ENCODE measurements around the gene CLEC14A. TPM values are rescaled to one million over a fixed set of nuclear protein-coding genes. Genes with fewer than 3 reads are reported as not detected.
A peak's percentile ranks its signal among the peaks of the same experiment; 100 is the strongest.

The CLEC14A gene
- total RNA-seq, 4 donors from 2014 or later = 2.4 to 5.7 (median 5.3) TPM; not detected in 1

- peak; percentile 83 for DNase-seq
- Histone ChIP-seq H3K4me1 (peaks cover 0 to 26% (median 13%) of the 10 kb centered on the region in 4 donors), H3K36me3 (no peaks in the 10 kb centered on the region), H3K9me3 (no peaks in the 10 kb centered on the region), H3K4me3 (peak overlapping the region; percentile 8 to 50 (median 45)), H3K27ac (peak overlapping the region; percentile 79 to 90 (median 84)), H3K27me3 (peaks cover 42% of the 10 kb centered on the region)
- in situ Hi-C loops (cut with MboI; ENCODE audit: low pct_ligation_motif_present in 1 of 4, low pct_unique_long_range_greater_than_20kb in 1 of 4, low sequenced_read_pairs in 3 of 4) = no loop called here
- TF ChIP-seq, protein P1, sequence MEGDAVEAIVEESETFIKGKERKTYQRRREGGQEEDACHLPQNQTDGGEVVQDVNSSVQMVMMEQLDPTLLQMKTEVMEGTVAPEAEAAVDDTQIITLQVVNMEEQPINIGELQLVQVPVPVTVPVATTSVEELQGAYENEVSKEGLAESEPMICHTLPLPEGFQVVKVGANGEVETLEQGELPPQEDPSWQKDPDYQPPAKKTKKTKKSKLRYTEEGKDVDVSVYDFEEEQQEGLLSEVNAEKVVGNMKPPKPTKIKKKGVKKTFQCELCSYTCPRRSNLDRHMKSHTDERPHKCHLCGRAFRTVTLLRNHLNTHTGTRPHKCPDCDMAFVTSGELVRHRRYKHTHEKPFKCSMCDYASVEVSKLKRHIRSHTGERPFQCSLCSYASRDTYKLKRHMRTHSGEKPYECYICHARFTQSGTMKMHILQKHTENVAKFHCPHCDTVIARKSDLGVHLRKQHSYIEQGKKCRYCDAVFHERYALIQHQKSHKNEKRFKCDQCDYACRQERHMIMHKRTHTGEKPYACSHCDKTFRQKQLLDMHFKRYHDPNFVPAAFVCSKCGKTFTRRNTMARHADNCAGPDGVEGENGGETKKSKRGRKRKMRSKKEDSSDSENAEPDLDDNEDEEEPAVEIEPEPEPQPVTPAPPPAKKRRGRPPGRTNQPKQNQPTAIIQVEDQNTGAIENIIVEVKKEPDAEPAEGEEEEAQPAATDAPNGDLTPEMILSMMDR (IDR thresholded peaks at IDR 0.05) = peak in 4 of 5 experiments; percentile 12 to 51 (median 21)
- TF ChIP-seq POLR2AphosphoS5 (IDR thresholded peaks at IDR 0.05) (peak; percentile 14 to 59 (median 58)), POLR2A (IDR thresholded peaks at IDR 0.05) (peak; percentile 52), EP300 (IDR thresholded peaks at IDR 0.05; ENCODE audit: low read depth) (no peak)
- WGBS, 2 donors (ENCODE audit: low coverage in 1 of 2) = 0 to 13% methylated on average over 2 to 37 of the region's 59 CpGs
- intact Hi-C loops (cut with DNase I; ENCODE audit: low total_unique reads) = no loop called here
These were observed 47.0 kb downstream of the CLEC14A start for GRCh38 chr14:38208618-38209562.

- Histone ChIP-seq H3K27ac (peak within 1 kb of the TSS; percentile 79 to 90 (median 84)), H3K36me3 (no peaks in the 10 kb centered on the region), H3K9me3 (no peaks in the 10 kb centered on the region), H3K4me3 (peak within 1 kb of the TSS in 3 of 4 donors; percentile 41 to 50 (median 49)), H3K27me3 (peaks cover 42% of the 10 kb centered on the region), H3K4me1 (peaks cover 0 to 26% (median 13%) of the 10 kb centered on the region in 4 donors)
- peak; percentile 89 for DNase-seq
- TF ChIP-seq EP300 (IDR thresholded peaks at IDR 0.05; ENCODE audit: low read depth) (no peak), POLR2AphosphoS5 (IDR thresholded peaks at IDR 0.05) (peak in 2 of 3 donors; percentile 11 to 42), POLR2A (IDR thresholded peaks at IDR 0.05) (peak; percentile 23)
- TF ChIP-seq, protein P1 (IDR thresholded peaks at IDR 0.05) = no peak
- intact Hi-C loops (cut with DNase I; ENCODE audit: low total_unique reads) = no loop called here
- WGBS, 2 donors (ENCODE audit: low coverage in 1 of 2) = 12% methylated on average over 48 of the region's 49 CpGs; no CpG with 5 or more reads in 1 of the 2 donors
- in situ Hi-C loops (cut with MboI; ENCODE audit: low pct_ligation_motif_present in 1 of 4, low pct_unique_long_range_greater_than_20kb in 1 of 4, low sequenced_read_pairs in 3 of 4) = no loop called here
These were observed 47.9 kb downstream of the CLEC14A start, which contains the start of gene SSTR1 for GRCh38 chr14:38207736-38208617. SSTR1 (plus strand) TSS chr14:38207904; CDS start chr14:38209390, 1,486 bp downstream.

GRCh38 chr14:38207377-38207735 lies 48.5 kb downstream of the CLEC14A start:
- H3K27me3 ChIP-seq = peaks cover 42% of the 10 kb centered on the region
- peak overlapping the region; percentile 79 to 90 (median 84) for H3K27ac ChIP-seq
- H3K9me3 ChIP-seq = no peaks in the 10 kb centered on the region
- no peak for DNase-seq
- in situ Hi-C loops (cut with MboI; ENCODE audit: low pct_ligation_motif_present in 1 of 4, low pct_unique_long_range_greater_than_20kb in 1 of 4, low sequenced_read_pairs in 3 of 4) = no loop called here
- intact Hi-C loops (cut with DNase I; ENCODE audit: low total_unique reads) = no loop called here
- 28 to 31% methylated on average over 5 of the region's 5 CpGs for WGBS, 2 donors (ENCODE audit: low coverage in 1 of 2)
- TF ChIP-seq, protein P1 (IDR thresholded peaks at IDR 0.05) = no peak
- TF ChIP-seq EP300 (IDR thresholded peaks at IDR 0.05; ENCODE audit: low read depth) = no peak
- no peak for TF ChIP-seq POLR2A (IDR thresholded peaks at IDR 0.05)
- no peak for TF ChIP-seq POLR2AphosphoS5 (IDR thresholded peaks at IDR 0.05)
- no peaks in the 10 kb centered on the region for H3K36me3 ChIP-seq
- peaks cover 0 to 26% (median 13%) of the 10 kb centered on the region in 4 donors for H3K4me1 ChIP-seq
- peak overlapping the region in 3 of 4 donors; percentile 41 to 50 (median 49) for H3K4me3 ChIP-seq

Measured in transverse colon (tissue), 4 donors.